ENCODE data around the gene ITPRIPL2. TPM values are rescaled to one million over a fixed set of nuclear protein-coding genes. Genes with fewer than 3 reads are reported as not detected.

Gene ITPRIPL2
- total RNA-seq, 4 donors from 2014 or later = 58.9 to 92.5 (median 75.7) TPM

- TF ChIP-seq CTCF (IDR thresholded peaks at IDR 0.05) = no peak
- no peak for ATAC-seq (ENCODE audit: low FRiP score)
- DNase-seq (ENCODE audit: low spot score) = no peak
Observed at GRCh38 chr16:19073344-19073743, 40.4 kb upstream of the ITPRIPL2 start.

- DNase-seq (ENCODE audit: low spot score) = no peak
Observed at GRCh38 chr16:19073863-19074262, 39.9 kb upstream of the ITPRIPL2 start.

GRCh38 chr16:19075511-19075910, 38.3 kb upstream of the ITPRIPL2 start:
- TF ChIP-seq CTCF (IDR thresholded peaks at IDR 0.05) = no peak
- ATAC-seq (ENCODE audit: low FRiP score) = no peak
- DNase-seq (ENCODE audit: low spot score) = no peak

More at GRCh38 chr16:19073863-19074262, 39.9 kb upstream of the ITPRIPL2 start:
- no peak for TF ChIP-seq CTCF (IDR thresholded peaks at IDR 0.05)
- ATAC-seq (ENCODE audit: low FRiP score) = no peak

GRCh38 chr16:19077879-19078278, 35.9 kb upstream of the ITPRIPL2 start:
- TF ChIP-seq CTCF (IDR thresholded peaks at IDR 0.05) = no peak
- DNase-seq (ENCODE audit: low spot score) = no peak
- no peak for ATAC-seq (ENCODE audit: low FRiP score)

- no peak for ATAC-seq (ENCODE audit: low FRiP score)
- no peak for DNase-seq (ENCODE audit: low spot score)
- TF ChIP-seq CTCF (IDR thresholded peaks at IDR 0.05) = no peak
Observed at GRCh38 chr16:19083670-19084069, 30.1 kb upstream of the ITPRIPL2 start.

DNA sequence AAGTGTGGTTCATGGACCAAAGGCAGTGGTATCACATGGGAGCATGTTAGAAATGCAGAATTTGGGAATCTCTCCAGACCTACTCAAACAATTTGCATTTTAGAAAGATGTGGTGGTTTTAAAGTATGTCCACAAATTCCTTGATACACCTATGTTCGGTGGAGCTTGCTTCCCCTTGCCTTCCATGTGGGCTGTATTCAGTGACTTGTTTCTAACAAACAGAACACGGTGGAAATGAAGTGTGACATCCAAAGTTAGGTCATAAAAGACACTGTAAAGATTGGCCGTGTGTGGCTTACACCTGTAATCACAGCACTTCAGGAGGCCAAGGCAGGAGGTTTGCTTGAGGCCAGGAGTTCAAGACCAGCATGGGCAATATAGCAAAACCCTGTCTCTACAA, 29.6 kb upstream of the ITPRIPL2 start:
- no peak for TF ChIP-seq CTCF (IDR thresholded peaks at IDR 0.05)
- ATAC-seq (ENCODE audit: low FRiP score) = no peak
- DNase-seq (ENCODE audit: low spot score) = no peak

DNA sequence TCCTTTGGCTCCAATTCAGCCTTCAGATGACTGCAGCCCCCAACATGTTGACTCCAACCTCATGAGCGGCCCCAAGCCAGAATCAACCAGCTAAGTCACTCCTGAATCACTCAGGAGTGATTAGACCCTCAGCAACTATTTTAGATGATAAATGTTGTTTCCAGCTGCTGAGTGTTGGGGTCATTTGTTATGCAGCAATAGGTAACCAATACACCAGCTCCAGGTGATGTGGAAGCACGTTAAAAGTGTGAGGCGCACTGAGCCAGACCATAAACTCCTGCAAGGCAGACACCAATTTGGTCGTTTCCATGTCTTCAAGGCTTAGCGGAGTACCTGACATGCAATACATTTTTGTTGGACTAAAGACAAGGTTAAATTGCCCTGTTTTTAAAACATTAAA, 28.9 kb upstream of the ITPRIPL2 start:
- ATAC-seq (ENCODE audit: low FRiP score) = no peak
- no peak for DNase-seq (ENCODE audit: low spot score)
- TF ChIP-seq CTCF (IDR thresholded peaks at IDR 0.05) = no peak

Data from omental fat pad (tissue), 4 donors.